Gastrocnemius medialis (tissue), 4 donors: ENCODE results near the gene BANF2. TPM values are rescaled to one million over a fixed set of nuclear protein-coding genes. Genes with fewer than 3 reads are reported as not detected.
A peak's percentile ranks its signal among the peaks of the same experiment; 100 is the strongest.

ENCODE experiments used
- ATAC-seq, 2 donors: fragments of 150-250 bp; one replicate each; pipeline ENCODE4 v1.9.1; 2016
- DNase-seq, 2 donors: peaks; one replicate each; pipeline ENCODE4 v3.0.0-alpha.2; 2019
- H3K27ac ChIP-seq, 4 donors: fragments of 200-600 bp; sonication (generic); 1 replicate in 1 of 4; 2 replicates in 3 of 4; pipeline ENCODE4 v1.5.1; 2016 to 2018; ENCODE audit warnings: mild to moderate bottlenecking in 2 of 4, moderate library complexity in 1 of 4
- H3K27me3 ChIP-seq, 3 donors: fragments of 200-600 bp; sonication (generic) in 2 of 3; 1 replicate in 1 of 3; 2 replicates in 2 of 3; pipeline versions ENCODE4 v1.5.1 to v1.6.0; 2016 to 2019; ENCODE audit warnings: mild to moderate bottlenecking in 1 of 3, moderate library complexity in 1 of 3
- H3K36me3 ChIP-seq, 2 donors: fragments of 200-600 bp; sonication (generic) in 1 of 2; one replicate each; pipeline ENCODE4 v1.5.1; 2017 to 2018
- H3K4me1 ChIP-seq, 2 donors: fragments of 200-600 bp; sonication (generic) in 1 of 2; one replicate each; pipeline ENCODE4 v1.5.1; 2016 to 2017; ENCODE audit warnings: mild to moderate bottlenecking in 2 of 2
- H3K4me3 ChIP-seq, 4 donors: fragments of 200-600 bp; sonication (generic) in 3 of 4; 1 replicate in 1 of 4; 2 replicates in 3 of 4; pipeline ENCODE4 v1.5.1; 2016 to 2019; ENCODE audit warnings: mild to moderate bottlenecking in 2 of 4
- H3K9me3 ChIP-seq, 3 donors: fragments of 200-600 bp; sonication (generic) in 2 of 3; 1 replicate in 1 of 3; 2 replicates in 2 of 3; pipeline ENCODE4 v1.5.1; 2016 to 2019
- CTCF ChIP-seq, 5 experiments: fragments of 450-650 bp in 3 of 5; fragments of 200-600 bp in 2 of 5; sonication (generic) in 2 of 5; IDR thresholded peaks in 4 of 5; conservative IDR thresholded peaks in 1 of 5; 1 replicate in 4 of 5; 2 replicates in 1 of 5; pipeline ENCODE4 v1.5.1; 2016 to 2019; ENCODE audit warnings: antibody characterized with exemption in 5 of 5, mild to moderate bottlenecking in 3 of 5, moderate library complexity in 3 of 5
- POLR2A ChIP-seq, 2 donors: fragments of 450-650 bp; IDR thresholded peaks; one replicate each; pipeline ENCODE4 v1.6.1; 2017; ENCODE audit warnings: antibody characterized with exemption in 2 of 2, mild to moderate bottlenecking in 2 of 2, moderate library complexity in 2 of 2
- in situ Hi-C, 4 donors: fragments of 200-750 bp; cut with MboI; loops; one replicate each; pipeline versions ENCODE4 v1.15.0 to v1.8.0; 2017; ENCODE audit warnings: low sequenced_read_pairs in 4 of 4
- intact Hi-C: fragments of 100-400 bp; cut with DNase I; formaldehyde crosslinking; loops from one replicate; pipeline ENCODE4 v1.15.1; 2023; ENCODE audit warnings: low total_unique reads
- total RNA-seq, 4 donors: library from RNA; depleted of rRNA; stranded (reverse); fragments of >200 nt; gene quantifications; one replicate each; pipeline versions ENCODE4 v1.1.0 to v1.2.3, GENCODE V29; 2016

BANF2 gene
- total RNA-seq, 4 donors from 2014 or later, result not detected

DNA sequence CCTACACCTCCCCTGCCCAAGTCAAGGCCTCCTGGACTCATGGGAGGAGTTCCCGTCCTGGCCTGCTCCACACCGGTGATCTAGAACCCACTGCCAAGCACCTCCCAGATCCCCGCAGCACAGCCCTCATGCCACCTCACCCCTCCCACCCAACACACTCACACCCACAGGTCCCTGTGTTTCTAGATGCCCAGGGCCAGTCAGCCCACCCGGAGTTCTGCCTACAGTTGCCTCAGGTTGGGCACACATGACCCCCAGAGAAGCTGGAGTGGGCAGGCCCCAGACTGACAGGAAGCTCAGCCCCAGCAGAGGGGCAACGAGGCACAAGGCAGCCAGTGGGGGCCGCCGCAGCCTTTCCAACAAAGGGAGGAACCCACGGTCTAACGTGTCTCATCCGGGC is 47.4 kb upstream of the BANF2 start:
- H3K4me3 ChIP-seq, result no peak overlapping the region
- intact Hi-C loops (no loop called here), in situ Hi-C loops (loop anchor here in 1 of 4 donors (25.0 kb wide), 1 partner anchor 110 kb away; no protein-coding TSS in a partner anchor)
- TF ChIP-seq POLR2A (IDR thresholded peaks at IDR 0.05) (no peak), CTCF (IDR thresholded peaks at IDR 0.05 in 4 of 5, conservative IDR thresholded peaks at IDR 0.05 in 1 of 5) (no peak)
- ATAC-seq, result no peak
- H3K36me3 ChIP-seq, result no peaks in the 10 kb centered on the region
- H3K9me3 ChIP-seq, result no peaks in the 10 kb centered on the region
- DNase-seq, result peak in 1 of 2 donors; percentile 8
- H3K4me1 ChIP-seq, result peaks cover 28 to 33% of the 10 kb centered on the region in 2 donors
- no peaks in the 10 kb centered on the region for H3K27me3 ChIP-seq
- no peak overlapping the region for H3K27ac ChIP-seq

DNA sequence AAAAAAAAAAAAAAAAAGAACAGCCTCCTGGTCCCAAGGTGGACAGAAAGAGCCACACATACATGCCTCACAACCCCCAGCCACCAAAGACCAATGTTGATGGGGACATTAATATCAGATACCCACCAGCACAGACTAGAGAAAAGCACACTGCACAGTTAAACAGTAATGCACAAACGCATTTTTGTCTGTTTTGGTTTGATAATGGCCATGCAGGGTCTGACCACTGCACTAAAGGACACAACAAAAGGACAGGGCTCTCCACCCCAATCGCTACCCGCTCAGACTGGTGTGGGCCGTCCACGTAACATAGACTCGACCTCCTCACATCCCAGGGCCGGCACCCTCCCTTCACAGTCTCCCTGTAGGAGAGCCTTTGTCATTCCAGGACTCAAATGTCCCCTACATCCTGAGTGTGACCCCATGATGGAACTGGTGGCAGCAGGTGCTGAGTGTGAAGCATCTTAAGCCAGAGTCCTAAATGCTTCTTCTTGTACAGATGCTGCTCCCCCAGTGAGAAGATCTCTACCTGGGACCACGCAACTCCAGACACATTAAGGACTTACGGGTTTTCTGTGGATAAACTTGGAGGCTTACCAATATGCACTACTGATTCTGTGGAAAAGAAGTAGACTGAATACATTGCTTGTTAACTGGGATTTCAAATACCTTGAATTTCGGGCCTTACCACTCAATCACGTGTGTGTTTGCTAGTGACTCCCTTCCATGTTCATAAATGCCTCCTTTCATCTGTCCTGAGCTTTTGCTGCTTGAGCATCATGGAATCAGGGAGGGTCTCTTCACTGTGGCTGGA is 45.7 kb upstream of the BANF2 start:
- TF ChIP-seq CTCF (IDR thresholded peaks at IDR 0.05 in 4 of 5, conservative IDR thresholded peaks at IDR 0.05 in 1 of 5) (no peak), POLR2A (IDR thresholded peaks at IDR 0.05) (no peak)
- in situ Hi-C loops, result loop anchor here in 1 of 4 donors (25.0 kb wide), 1 partner anchor 108 kb away; no protein-coding TSS in a partner anchor
- ATAC-seq (no peak), DNase-seq (no peak)
- no peak overlapping the region for H3K4me3 ChIP-seq
- H3K27ac ChIP-seq, result no peak overlapping the region
- no peaks in the 10 kb centered on the region for H3K27me3 ChIP-seq
- H3K36me3 ChIP-seq, result peaks cover 0 to 10% of the 10 kb centered on the region in 2 donors
- intact Hi-C loops, result no loop called here
- H3K4me1 ChIP-seq, result peaks cover 19 to 20% of the 10 kb centered on the region in 2 donors
- H3K9me3 ChIP-seq, result no peaks in the 10 kb centered on the region

DNA sequence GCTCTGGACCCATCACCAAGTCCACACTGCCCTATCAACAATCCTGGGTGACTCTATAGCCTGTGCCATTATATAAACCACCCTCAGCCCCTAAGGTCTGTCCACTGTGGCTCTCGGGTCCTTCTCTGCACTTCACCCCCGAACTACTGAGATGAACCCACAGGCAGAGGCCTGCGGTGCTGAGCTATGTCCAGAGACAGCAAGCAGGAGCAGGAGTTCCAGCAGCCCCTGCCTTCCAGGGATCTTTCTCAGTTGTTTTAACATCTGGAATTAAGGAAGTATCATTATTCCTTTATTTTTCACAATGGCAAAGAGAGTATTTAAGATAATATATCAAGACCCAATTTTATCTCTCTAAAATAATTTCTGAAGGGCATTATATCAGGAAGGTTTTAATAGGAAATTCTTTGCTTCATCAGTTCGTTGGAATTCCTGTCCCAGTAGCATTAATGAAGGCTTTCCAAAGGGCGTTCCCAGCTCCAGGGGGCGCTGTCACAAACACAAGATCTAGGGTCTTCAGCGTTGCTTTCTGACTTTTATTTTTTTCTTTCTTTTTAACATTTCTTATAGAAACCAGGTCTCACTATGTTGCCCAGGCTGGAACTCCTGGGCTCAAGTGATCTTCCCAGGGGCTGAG is 45.0 kb upstream of the BANF2 start:
- no peak for ATAC-seq
- Histone ChIP-seq H3K4me1 (peaks cover 16 to 20% of the 10 kb centered on the region in 2 donors), H3K9me3 (no peaks in the 10 kb centered on the region), H3K36me3 (peaks cover 0 to 10% of the 10 kb centered on the region in 2 donors), H3K27me3 (no peaks in the 10 kb centered on the region), H3K27ac (no peak overlapping the region), H3K4me3 (no peak overlapping the region)
- in situ Hi-C loops (loop anchor here in 1 of 4 donors (25.0 kb wide), 1 partner anchor 108 kb away; no protein-coding TSS in a partner anchor), intact Hi-C loops (no loop called here)
- TF ChIP-seq CTCF (IDR thresholded peaks at IDR 0.05 in 4 of 5, conservative IDR thresholded peaks at IDR 0.05 in 1 of 5) (peak in 3 of 5 experiments; percentile 25 to 50 (median 37)), POLR2A (IDR thresholded peaks at IDR 0.05) (no peak)
- no peak for DNase-seq

- Histone ChIP-seq H3K9me3 (no peaks in the 10 kb centered on the region), H3K27me3 (no peaks in the 10 kb centered on the region), H3K36me3 (peaks cover 0 to 10% of the 10 kb centered on the region in 2 donors), H3K4me3 (no peak overlapping the region), H3K27ac (no peak overlapping the region), H3K4me1 (peaks cover 13 to 20% of the 10 kb centered on the region in 2 donors)
- DNase-seq, result no peak
- in situ Hi-C loops (loop anchor here in 1 of 4 donors (25.0 kb wide), 1 partner anchor 107 kb away; no protein-coding TSS in a partner anchor), intact Hi-C loops (no loop called here)
- no peak for ATAC-seq
- TF ChIP-seq CTCF (IDR thresholded peaks at IDR 0.05 in 4 of 5, conservative IDR thresholded peaks at IDR 0.05 in 1 of 5) (no peak), POLR2A (IDR thresholded peaks at IDR 0.05) (no peak)
These were observed 44.5 kb upstream of the BANF2 start for GRCh38 chr20:17655286-17655651.
